GM20000 (cell line): ENCODE data around the gene PHIP.

Source experiments
- DNase-seq: peaks from one replicate; pipeline ENCODE4 v3.0.0; 2012; ENCODE audit warnings: low spot score
- TF ChIP-seq, protein P1 (sequence below): IDR thresholded peaks from 2 replicates; pipeline ENCODE4 v1.5.1; 2012; ENCODE audit warnings: mild to moderate bottlenecking, control low read depth; ENCODE audit errors: extremely low read depth, missing control alignments

PHIP gene

DNA sequence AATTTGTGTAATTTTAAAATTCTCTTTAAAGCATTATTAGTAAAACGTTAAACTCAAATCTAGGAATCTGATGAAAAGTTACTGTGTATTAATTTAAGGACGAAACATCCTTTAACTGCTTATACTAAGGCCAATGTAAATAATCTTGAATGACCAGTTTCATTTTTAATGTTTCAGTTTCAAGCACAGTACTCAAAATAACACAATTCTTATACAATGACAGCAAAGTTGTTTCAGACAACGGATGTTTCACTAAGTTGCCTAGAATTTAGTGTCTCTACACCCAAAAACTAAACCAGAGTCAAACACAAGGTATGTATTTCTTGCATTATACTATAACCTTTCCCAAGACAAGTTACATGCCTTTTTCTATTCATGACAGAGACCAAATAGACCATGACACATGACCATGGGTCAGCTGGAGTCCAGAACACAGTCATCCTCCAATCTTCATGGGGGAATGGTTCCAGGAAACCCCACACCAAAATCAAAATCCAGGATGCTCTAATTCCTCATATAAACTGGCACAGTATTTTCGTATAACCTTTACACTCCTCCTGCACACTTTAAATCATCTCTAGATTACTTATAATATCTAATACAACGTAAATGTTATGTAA is 7.7 kb downstream of the PHIP start:
- peak; percentile 33 for DNase-seq
- TF ChIP-seq, protein P1, sequence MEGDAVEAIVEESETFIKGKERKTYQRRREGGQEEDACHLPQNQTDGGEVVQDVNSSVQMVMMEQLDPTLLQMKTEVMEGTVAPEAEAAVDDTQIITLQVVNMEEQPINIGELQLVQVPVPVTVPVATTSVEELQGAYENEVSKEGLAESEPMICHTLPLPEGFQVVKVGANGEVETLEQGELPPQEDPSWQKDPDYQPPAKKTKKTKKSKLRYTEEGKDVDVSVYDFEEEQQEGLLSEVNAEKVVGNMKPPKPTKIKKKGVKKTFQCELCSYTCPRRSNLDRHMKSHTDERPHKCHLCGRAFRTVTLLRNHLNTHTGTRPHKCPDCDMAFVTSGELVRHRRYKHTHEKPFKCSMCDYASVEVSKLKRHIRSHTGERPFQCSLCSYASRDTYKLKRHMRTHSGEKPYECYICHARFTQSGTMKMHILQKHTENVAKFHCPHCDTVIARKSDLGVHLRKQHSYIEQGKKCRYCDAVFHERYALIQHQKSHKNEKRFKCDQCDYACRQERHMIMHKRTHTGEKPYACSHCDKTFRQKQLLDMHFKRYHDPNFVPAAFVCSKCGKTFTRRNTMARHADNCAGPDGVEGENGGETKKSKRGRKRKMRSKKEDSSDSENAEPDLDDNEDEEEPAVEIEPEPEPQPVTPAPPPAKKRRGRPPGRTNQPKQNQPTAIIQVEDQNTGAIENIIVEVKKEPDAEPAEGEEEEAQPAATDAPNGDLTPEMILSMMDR: no peak

DNA sequence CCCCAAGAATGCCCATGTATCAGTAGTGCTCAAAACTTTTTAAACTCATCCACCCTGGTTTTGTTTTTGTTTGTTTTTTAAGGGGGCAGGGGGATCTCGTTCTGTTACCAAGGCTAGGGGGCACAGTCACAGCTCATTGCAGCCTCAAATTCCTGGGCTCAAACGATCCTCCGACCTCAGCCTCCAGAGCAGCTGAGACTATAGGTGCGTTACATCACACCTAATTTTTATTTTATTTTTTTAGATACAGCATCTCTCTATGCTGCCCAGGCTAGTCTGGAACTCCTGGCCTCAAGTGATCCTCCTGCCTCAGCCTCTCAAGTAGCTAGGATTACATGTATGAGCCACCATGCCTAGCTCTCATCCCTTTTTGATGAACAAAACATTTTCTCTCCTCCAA is 11.2 kb downstream of the PHIP start:
- DNase-seq: no peak
- TF ChIP-seq, protein P1: no peak

DNA sequence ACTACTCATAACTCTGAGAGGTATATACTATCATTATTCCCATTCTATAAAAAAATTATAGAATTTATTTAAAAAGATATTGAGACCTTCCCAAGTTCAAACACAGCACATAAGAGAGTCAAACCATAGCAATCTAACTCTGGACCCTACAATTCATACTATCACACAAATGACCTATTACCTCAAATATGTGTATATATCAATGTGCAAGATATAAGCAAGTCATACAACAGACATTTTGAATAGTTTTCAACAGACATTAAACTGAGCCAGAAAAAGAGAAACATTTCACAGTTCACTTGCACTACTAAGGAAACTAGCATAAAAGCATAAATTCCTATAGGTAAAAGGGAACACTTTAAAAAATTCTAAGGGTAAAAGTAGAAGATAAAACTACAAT is 11.7 kb downstream of the PHIP start:
- DNase-seq: no peak
- TF ChIP-seq, protein P1: no peak

DNA sequence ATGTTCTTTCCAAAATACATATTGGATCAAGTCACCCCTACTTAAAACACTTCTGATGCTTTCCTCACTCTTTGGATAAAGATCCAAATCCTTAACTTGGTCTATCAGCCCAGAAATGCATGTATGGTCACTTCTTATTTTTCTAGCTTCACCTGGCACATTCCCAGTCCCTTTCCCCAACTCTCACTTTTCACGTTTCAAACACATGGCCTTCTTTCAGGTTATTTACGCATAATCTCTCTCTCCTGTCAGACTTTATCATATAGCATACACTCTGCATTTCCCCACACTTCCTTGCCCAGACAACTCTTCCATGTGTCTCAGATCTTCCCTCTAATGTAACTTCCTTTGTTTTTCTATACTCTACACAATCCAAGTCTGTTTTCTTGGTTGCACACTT is 12.8 kb downstream of the PHIP start:
- TF ChIP-seq, protein P1: no peak
- no peak for DNase-seq

DNA sequence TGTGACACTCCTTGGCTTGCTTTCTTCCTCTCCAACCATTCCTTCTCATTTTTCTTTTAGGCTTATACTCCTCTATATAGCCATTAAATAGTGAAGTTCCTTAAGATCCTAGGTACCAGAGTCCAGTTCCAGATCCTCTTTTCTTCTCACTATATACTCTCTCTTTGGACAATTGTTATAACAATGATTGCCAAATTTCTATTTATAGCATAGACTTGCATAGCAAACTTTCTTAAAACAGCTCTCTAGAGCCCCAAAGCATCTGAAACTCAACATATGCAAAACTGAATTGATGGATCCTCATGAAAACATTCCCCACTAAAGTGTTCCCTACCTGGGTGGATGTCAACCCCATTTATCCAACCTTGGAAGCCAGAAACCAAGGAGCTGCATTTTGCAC is 13.4 kb downstream of the PHIP start:
- TF ChIP-seq, protein P1: no peak
- DNase-seq: no peak

DNA sequence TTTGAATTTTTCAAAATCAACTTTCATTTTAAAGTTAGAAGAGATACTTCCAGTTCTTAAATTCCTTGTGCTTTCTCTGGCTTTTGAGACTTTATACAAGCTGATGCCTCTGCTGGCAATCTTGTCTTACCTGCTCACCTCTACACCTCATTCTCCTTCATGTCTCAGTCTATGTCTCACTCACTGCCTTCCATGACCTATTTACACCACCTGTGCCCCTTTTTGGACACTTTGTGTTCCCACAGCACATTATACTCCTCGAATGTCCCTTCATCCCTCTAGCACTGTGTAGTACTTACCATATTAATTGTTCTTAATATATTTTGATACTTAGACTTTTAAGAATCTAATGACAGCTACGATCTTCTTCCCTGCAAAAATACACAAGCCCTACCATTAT is 15.3 kb downstream of the PHIP start:
- TF ChIP-seq, protein P1: no peak
- no peak for DNase-seq

DNA sequence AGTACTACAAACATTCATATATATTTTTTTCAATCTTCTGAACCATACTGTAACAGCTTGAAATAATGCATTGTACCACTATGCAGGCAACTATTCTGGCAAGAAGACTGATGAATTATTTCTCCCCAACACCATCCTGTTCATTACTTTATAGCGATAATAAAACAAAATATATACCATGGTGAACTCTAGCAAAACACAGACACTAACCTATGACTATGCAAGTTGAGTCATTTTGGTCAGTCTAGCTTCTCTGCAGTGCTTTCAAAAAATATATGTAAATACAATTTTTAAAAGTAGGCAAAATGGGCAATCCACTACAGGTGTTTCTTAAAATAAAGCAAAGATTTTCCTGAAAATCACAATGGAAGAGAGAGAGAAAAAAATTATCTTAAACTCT is 20.3 kb downstream of the PHIP start:
- DNase-seq: no peak
- TF ChIP-seq, protein P1: no peak
